Activated naive CD4-positive, alpha-beta T cell treated with anti-CD3 and anti-CD28 coated beads, Interleukin-2, amount 50 U/mL, for 72 hours (primary cell): ENCODE data around the gene SLC35G6. TPM values are rescaled to one million over a fixed set of nuclear protein-coding genes. Genes with fewer than 3 reads are reported as not detected.

Source experiments
- ATAC-seq, 2 donors: fragments of 150-1000 bp; cut with Tn5 transposase; 2 replicates each; pipeline ENCODE4 v1.10.0; 2021; ENCODE audit warnings: mild to moderate bottlenecking in 2 of 2, moderate library complexity in 2 of 2
- DNase-seq, 2 donors: peaks; one replicate each; pipeline ENCODE4 v3.0.0; 2021 to 2022; ENCODE audit warnings: low spot score in 2 of 2
- H3K27ac Mint-ChIP-seq, 2 donors: one replicate each; pipeline ENCODE4 v1.8.0; 2022; ENCODE audit warnings: mild to moderate bottlenecking in 2 of 2, mixed read lengths in 2 of 2
- H3K36me3 Mint-ChIP-seq, 2 donors: one replicate each; pipeline ENCODE4 v1.8.0; 2022; ENCODE audit warnings: mixed read lengths in 2 of 2
- H3K9me3 Mint-ChIP-seq, 2 donors: one replicate each; pipeline ENCODE4 v1.8.0; 2022; ENCODE audit warnings: mixed read lengths in 2 of 2
- total RNA-seq, 2 donors: library from RNA; stranded (reverse); gene quantifications; one replicate each; pipeline ENCODE4 v1.2.3, GENCODE V29; 2022

Gene SLC35G6
- total RNA-seq, 2 donors from 2014 or later = not detected

GRCh38 chr17:7484067-7484918 is 3.0 kb downstream of the SLC35G6 start, which contains the start of gene POLR2A:
POLR2A (plus strand) TSS chr17:7484366.
- peaks cover 16 to 39% of the 10 kb centered on the region in 2 donors for H3K36me3 Mint-ChIP-seq
- H3K27ac Mint-ChIP-seq = peak within 1 kb of the TSS; percentile 97 to 100
- DNase-seq = peak; percentile 98 to 99
- ATAC-seq = peak; percentile 68 to 70
- no peaks in the 10 kb centered on the region for H3K9me3 Mint-ChIP-seq

- Mint-ChIP-seq H3K9me3 (no peaks in the 10 kb centered on the region), H3K27ac (peak overlapping the region; percentile 97 to 100), H3K36me3 (peaks cover 16 to 40% of the 10 kb centered on the region in 2 donors)
- ATAC-seq (no peak), DNase-seq (no peak)
Measured at GRCh38 chr17:7484919-7485377, 3.7 kb downstream of the SLC35G6 start.

- no peak for ATAC-seq
- no peaks in the 10 kb centered on the region for H3K9me3 Mint-ChIP-seq
- peaks cover 20 to 46% of the 10 kb centered on the region in 2 donors for H3K36me3 Mint-ChIP-seq
- no peak for DNase-seq
- H3K27ac Mint-ChIP-seq = peak overlapping the region; percentile 90 to 97
Measured at GRCh38 chr17:7486181-7486580, 4.9 kb downstream of the SLC35G6 start.

- Mint-ChIP-seq H3K36me3 (peaks cover 18 to 59% of the 10 kb centered on the region in 2 donors), H3K27ac (peak overlapping the region in 1 of 2 donors; percentile 6), H3K9me3 (no peaks in the 10 kb centered on the region)
- DNase-seq (no peak), ATAC-seq (no peak)
Measured at GRCh38 chr17:7490144-7490543, 8.9 kb downstream of the SLC35G6 start.

GRCh38 chr17:7491583-7491982 is 10.3 kb downstream of the SLC35G6 start:
- Mint-ChIP-seq H3K9me3 (no peaks in the 10 kb centered on the region), H3K36me3 (peaks cover 9 to 51% of the 10 kb centered on the region in 2 donors), H3K27ac (peak overlapping the region in 1 of 2 donors; percentile 4)
- no peak for ATAC-seq
- DNase-seq = no peak

- Mint-ChIP-seq H3K36me3 (peaks cover 17 to 44% of the 10 kb centered on the region in 2 donors), H3K27ac (peak overlapping the region in 1 of 2 donors; percentile 62), H3K9me3 (no peaks in the 10 kb centered on the region)
- ATAC-seq (no peak), DNase-seq (no peak)
Measured at GRCh38 chr17:7493941-7494340, 12.7 kb downstream of the SLC35G6 start.

- Mint-ChIP-seq H3K36me3 (peaks cover 25 to 45% of the 10 kb centered on the region in 2 donors), H3K9me3 (no peaks in the 10 kb centered on the region), H3K27ac (peak overlapping the region; percentile 1 to 86)
- DNase-seq = no peak
- no peak for ATAC-seq
Measured at GRCh38 chr17:7495906-7496434, 14.7 kb downstream of the SLC35G6 start.

GRCh38 chr17:7496470-7497183 is 15.4 kb downstream of the SLC35G6 start:
- peak overlapping the region; percentile 1 to 85 for H3K27ac Mint-ChIP-seq

GRCh38 chr17:7497228-7497627 is 16.0 kb downstream of the SLC35G6 start:
- DNase-seq = no peak
- H3K27ac Mint-ChIP-seq = peak overlapping the region in 1 of 2 donors; percentile 85
- ATAC-seq = no peak
- H3K9me3 Mint-ChIP-seq = no peaks in the 10 kb centered on the region
- H3K36me3 Mint-ChIP-seq = peaks cover 37 to 48% of the 10 kb centered on the region in 2 donors

More at GRCh38 chr17:7496470-7497183, 15.4 kb downstream of the SLC35G6 start:
- ATAC-seq (no peak), DNase-seq (no peak)
- H3K9me3 Mint-ChIP-seq = no peaks in the 10 kb centered on the region
- H3K36me3 Mint-ChIP-seq = peaks cover 32 to 48% of the 10 kb centered on the region in 2 donors

GRCh38 chr17:7497636-7498035 is 16.4 kb downstream of the SLC35G6 start:
- DNase-seq (no peak), ATAC-seq (no peak)
- Mint-ChIP-seq H3K27ac (no peak overlapping the region), H3K9me3 (no peaks in the 10 kb centered on the region), H3K36me3 (peaks cover 41 to 48% of the 10 kb centered on the region in 2 donors)

GRCh38 chr17:7499161-7499560 is 17.9 kb downstream of the SLC35G6 start:
- DNase-seq (no peak), ATAC-seq (no peak)
- Mint-ChIP-seq H3K9me3 (no peaks in the 10 kb centered on the region), H3K36me3 (peaks cover 41 to 44% of the 10 kb centered on the region in 2 donors), H3K27ac (peak overlapping the region in 1 of 2 donors; percentile 47)

- peaks cover 43 to 46% of the 10 kb centered on the region in 2 donors for H3K36me3 Mint-ChIP-seq
- no peaks in the 10 kb centered on the region for H3K9me3 Mint-ChIP-seq
- DNase-seq (no peak), ATAC-seq (no peak)
- peak overlapping the region in 1 of 2 donors; percentile 79 for H3K27ac Mint-ChIP-seq
Measured at GRCh38 chr17:7501729-7502128, 20.5 kb downstream of the SLC35G6 start.

GRCh38 chr17:7502171-7502847 is 21.1 kb downstream of the SLC35G6 start:
- no peak for ATAC-seq
- H3K9me3 Mint-ChIP-seq = no peaks in the 10 kb centered on the region
- H3K36me3 Mint-ChIP-seq = peaks cover 38 to 40% of the 10 kb centered on the region in 2 donors
- no peak overlapping the region for H3K27ac Mint-ChIP-seq
- no peak for DNase-seq

- DNase-seq (no peak), ATAC-seq (no peak)
- Mint-ChIP-seq H3K27ac (no peak overlapping the region), H3K36me3 (peaks cover 37 to 40% of the 10 kb centered on the region in 2 donors), H3K9me3 (no peaks in the 10 kb centered on the region)
Measured at GRCh38 chr17:7502987-7503386, 21.7 kb downstream of the SLC35G6 start.

- Mint-ChIP-seq H3K9me3 (no peaks in the 10 kb centered on the region), H3K36me3 (peaks cover 40 to 41% of the 10 kb centered on the region in 2 donors), H3K27ac (peak overlapping the region in 1 of 2 donors; percentile 74)
- DNase-seq (no peak), ATAC-seq (no peak)
Measured at GRCh38 chr17:7503521-7503920, 22.3 kb downstream of the SLC35G6 start.

GRCh38 chr17:7508145-7508544 is 26.9 kb downstream of the SLC35G6 start:
- ATAC-seq (no peak), DNase-seq (no peak)
- H3K9me3 Mint-ChIP-seq = no peaks in the 10 kb centered on the region
- H3K36me3 Mint-ChIP-seq = peaks cover 29 to 34% of the 10 kb centered on the region in 2 donors
- H3K27ac Mint-ChIP-seq = no peak overlapping the region
